ENCODE data around the gene ARNT2. TPM values are rescaled to one million over a fixed set of nuclear protein-coding genes. Genes with fewer than 3 reads are reported as not detected.

Gene ARNT2
- total RNA-seq, 1 donor from 2014 or later: 4.9 TPM

- DNase-seq (ENCODE audit: missing footprints) (peak; percentile 17), ATAC-seq (no peak)
- intact Hi-C loops (cut with DNase I): no loop called here
These were observed 775 bp downstream of the ARNT2 start for GRCh38 chr15:80404761-80405553.

- ATAC-seq (no peak), DNase-seq (ENCODE audit: missing footprints) (no peak)
- intact Hi-C loops (cut with DNase I): no loop called here
These were observed 1.3 kb downstream of the ARNT2 start for GRCh38 chr15:80405554-80405850.

GRCh38 chr15:80405970-80406369, 1.8 kb downstream of the ARNT2 start:
- intact Hi-C loops (cut with DNase I): no loop called here
- DNase-seq (ENCODE audit: missing footprints): no peak

GRCh38 chr15:80411788-80412288, 7.7 kb downstream of the ARNT2 start:
- ATAC-seq (no peak), DNase-seq (ENCODE audit: missing footprints) (no peak)
- intact Hi-C loops (cut with DNase I): no loop called here

More at GRCh38 chr15:80405970-80406369, 1.8 kb downstream of the ARNT2 start:
- ATAC-seq: no peak

- no peak for DNase-seq (ENCODE audit: missing footprints)
- intact Hi-C loops (cut with DNase I): no loop called here
- no peak for ATAC-seq
These were observed 10.6 kb downstream of the ARNT2 start for GRCh38 chr15:80414546-80415357.

- no peak for ATAC-seq
- DNase-seq (ENCODE audit: missing footprints): no peak
- intact Hi-C loops (cut with DNase I): no loop called here
These were observed 11.1 kb downstream of the ARNT2 start for GRCh38 chr15:80415358-80415670.

- ATAC-seq: no peak
- DNase-seq (ENCODE audit: missing footprints): no peak
- intact Hi-C loops (cut with DNase I): no loop called here
These were observed 12.5 kb downstream of the ARNT2 start for GRCh38 chr15:80416702-80417101.

- intact Hi-C loops (cut with DNase I): no loop called here
- ATAC-seq (no peak), DNase-seq (ENCODE audit: missing footprints) (no peak)
These were observed 14.8 kb downstream of the ARNT2 start for GRCh38 chr15:80418892-80419537.

GRCh38 chr15:80419546-80419945, 15.4 kb downstream of the ARNT2 start:
- DNase-seq (ENCODE audit: missing footprints): no peak
- intact Hi-C loops (cut with DNase I): no loop called here
- ATAC-seq: no peak

- ATAC-seq (no peak), DNase-seq (ENCODE audit: missing footprints) (no peak)
- intact Hi-C loops (cut with DNase I): no loop called here
These were observed 16.5 kb downstream of the ARNT2 start for GRCh38 chr15:80420658-80421057.

- intact Hi-C loops (cut with DNase I): no loop called here
- DNase-seq (ENCODE audit: missing footprints) (no peak), ATAC-seq (no peak)
These were observed 19.0 kb downstream of the ARNT2 start for GRCh38 chr15:80423215-80423614.

- intact Hi-C loops (cut with DNase I): no loop called here
- DNase-seq (ENCODE audit: missing footprints) (no peak), ATAC-seq (no peak)
These were observed 20.2 kb downstream of the ARNT2 start for GRCh38 chr15:80424381-80424780.

- intact Hi-C loops (cut with DNase I): no loop called here
- ATAC-seq: no peak
These were observed 22.1 kb downstream of the ARNT2 start for GRCh38 chr15:80426316-80426715.

GRCh38 chr15:80429964-80430363, 25.8 kb downstream of the ARNT2 start:
- intact Hi-C loops (cut with DNase I): no loop called here
- DNase-seq (ENCODE audit: missing footprints): no peak
- ATAC-seq: no peak

More at GRCh38 chr15:80426316-80426715, 22.1 kb downstream of the ARNT2 start:
- no peak for DNase-seq (ENCODE audit: missing footprints)

GRCh38 chr15:80431635-80432344, 27.6 kb downstream of the ARNT2 start:
- DNase-seq (ENCODE audit: missing footprints) (no peak), ATAC-seq (no peak)
- intact Hi-C loops (cut with DNase I): no loop called here

GRCh38 chr15:80432345-80432702, 28.1 kb downstream of the ARNT2 start:
- DNase-seq (ENCODE audit: missing footprints): no peak

GRCh38 chr15:80433836-80434235, 29.7 kb downstream of the ARNT2 start:
- intact Hi-C loops (cut with DNase I): no loop called here
- no peak for ATAC-seq
- no peak for DNase-seq (ENCODE audit: missing footprints)

More at GRCh38 chr15:80432345-80432702, 28.1 kb downstream of the ARNT2 start:
- ATAC-seq: no peak
- intact Hi-C loops (cut with DNase I): no loop called here

- no peak for ATAC-seq
- intact Hi-C loops (cut with DNase I): no loop called here
- DNase-seq (ENCODE audit: missing footprints): no peak
These were observed 30.9 kb downstream of the ARNT2 start for GRCh38 chr15:80434926-80435720.

Measured in Right ventricle myocardium inferior (tissue), 1 donor.